ENCODE data around the gene RTN4RL2. TPM values are rescaled to one million over a fixed set of nuclear protein-coding genes. Genes with fewer than 3 reads are reported as not detected.
A peak's percentile ranks its signal among the peaks of the same experiment; 100 is the strongest.

RTN4RL2 gene
- total RNA-seq: 0.09 and 0.11 TPM in 2 replicates
- polyA plus RNA-seq: 0.61 and 1.3 TPM in 2 replicates

DNA sequence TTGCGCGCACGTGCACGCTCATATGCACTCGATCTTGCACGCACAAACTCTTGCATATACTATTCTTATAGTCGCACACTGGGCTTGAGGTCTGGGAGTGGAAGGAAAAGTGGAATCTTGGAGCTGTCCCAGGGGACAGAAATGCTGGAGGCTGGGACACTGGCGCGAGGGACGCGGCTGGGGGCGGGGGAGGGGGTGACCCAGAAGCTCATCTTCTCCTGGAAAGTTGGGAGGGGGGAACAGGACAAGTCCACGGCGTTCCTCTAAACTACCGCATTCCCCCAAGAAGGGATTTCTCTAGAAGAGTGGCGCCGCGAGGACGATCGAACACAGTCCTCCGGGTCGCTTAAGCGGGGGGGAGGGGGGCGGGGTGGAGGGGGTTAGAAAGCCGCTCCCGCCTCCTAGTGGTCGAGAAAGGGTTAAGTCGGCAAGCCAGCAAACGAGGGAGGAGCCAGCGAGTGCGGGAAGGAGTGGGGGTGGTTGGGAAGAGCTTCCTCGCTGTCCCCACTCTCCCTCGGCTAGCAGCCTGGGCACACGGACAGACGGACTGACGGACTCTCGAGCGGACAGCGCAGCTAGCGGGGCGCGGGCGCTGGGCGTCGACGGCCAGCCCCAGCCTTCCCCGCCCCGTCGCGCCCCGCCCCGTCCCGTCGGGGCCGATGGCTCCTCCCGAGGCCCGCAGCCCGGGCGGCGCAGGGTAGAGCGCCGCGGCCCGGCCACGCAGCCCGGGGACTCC lies at the start of gene RTN4RL2:
RTN4RL2 (plus strand) TSS at position 507 of the 736 bp plus-strand sequence. CDS start 338 bp downstream, outside the sequence.
- Histone ChIP-seq H3K27me3 (peaks cover 69% of the 10 kb centered on the region), H3K9me3 (ENCODE audit: low read depth) (no peaks in the 10 kb centered on the region), H3K4me3 (peak within 1 kb of the TSS; percentile 38), H3K27ac (no peak within 1 kb of the TSS), H3K4me1 (ENCODE audit: low read depth) (no peaks in the 10 kb centered on the region), H3K36me3 (no peaks in the 10 kb centered on the region)
- peak; percentile 62 to 67 for DNase-seq (ENCODE audit: low read depth in 1 of 2, low spot score in 1 of 2)
- TF ChIP-seq, protein P1, sequence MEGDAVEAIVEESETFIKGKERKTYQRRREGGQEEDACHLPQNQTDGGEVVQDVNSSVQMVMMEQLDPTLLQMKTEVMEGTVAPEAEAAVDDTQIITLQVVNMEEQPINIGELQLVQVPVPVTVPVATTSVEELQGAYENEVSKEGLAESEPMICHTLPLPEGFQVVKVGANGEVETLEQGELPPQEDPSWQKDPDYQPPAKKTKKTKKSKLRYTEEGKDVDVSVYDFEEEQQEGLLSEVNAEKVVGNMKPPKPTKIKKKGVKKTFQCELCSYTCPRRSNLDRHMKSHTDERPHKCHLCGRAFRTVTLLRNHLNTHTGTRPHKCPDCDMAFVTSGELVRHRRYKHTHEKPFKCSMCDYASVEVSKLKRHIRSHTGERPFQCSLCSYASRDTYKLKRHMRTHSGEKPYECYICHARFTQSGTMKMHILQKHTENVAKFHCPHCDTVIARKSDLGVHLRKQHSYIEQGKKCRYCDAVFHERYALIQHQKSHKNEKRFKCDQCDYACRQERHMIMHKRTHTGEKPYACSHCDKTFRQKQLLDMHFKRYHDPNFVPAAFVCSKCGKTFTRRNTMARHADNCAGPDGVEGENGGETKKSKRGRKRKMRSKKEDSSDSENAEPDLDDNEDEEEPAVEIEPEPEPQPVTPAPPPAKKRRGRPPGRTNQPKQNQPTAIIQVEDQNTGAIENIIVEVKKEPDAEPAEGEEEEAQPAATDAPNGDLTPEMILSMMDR (IDR thresholded peaks at IDR 0.05; ENCODE audit: low read depth, low read length): no peak

DNA sequence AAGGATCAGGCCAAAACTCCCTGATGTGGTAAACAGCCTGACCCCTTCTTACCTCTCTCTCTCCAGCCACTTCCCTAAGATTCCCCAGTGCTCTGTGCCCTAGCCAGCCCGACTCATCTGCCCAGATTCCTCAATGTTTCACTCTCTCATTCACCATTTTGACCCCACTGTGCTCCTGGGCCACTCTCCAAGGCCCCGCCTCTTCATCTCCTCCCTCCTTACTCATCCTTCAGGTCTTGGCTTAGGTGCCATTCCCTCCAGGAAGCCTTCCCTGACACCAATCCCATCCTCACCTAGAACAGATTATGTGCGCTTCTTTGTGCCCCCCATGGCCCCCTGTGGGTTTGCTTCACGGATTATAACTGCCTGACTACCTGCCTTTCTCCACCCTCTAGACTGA lies 46.6 kb upstream of the RTN4RL2 start:
- H3K27ac ChIP-seq: no peak overlapping the region
- no peaks in the 10 kb centered on the region for H3K36me3 ChIP-seq
- DNase-seq (ENCODE audit: low read depth in 1 of 2, low spot score in 1 of 2): no peak
- H3K9me3 ChIP-seq (ENCODE audit: low read depth): no peaks in the 10 kb centered on the region
- TF ChIP-seq, protein P1 (IDR thresholded peaks at IDR 0.05; ENCODE audit: low read depth, low read length): no peak
- H3K4me1 ChIP-seq (ENCODE audit: low read depth): no peaks in the 10 kb centered on the region
- no peaks in the 10 kb centered on the region for H3K27me3 ChIP-seq
- no peak overlapping the region for H3K4me3 ChIP-seq

DNA sequence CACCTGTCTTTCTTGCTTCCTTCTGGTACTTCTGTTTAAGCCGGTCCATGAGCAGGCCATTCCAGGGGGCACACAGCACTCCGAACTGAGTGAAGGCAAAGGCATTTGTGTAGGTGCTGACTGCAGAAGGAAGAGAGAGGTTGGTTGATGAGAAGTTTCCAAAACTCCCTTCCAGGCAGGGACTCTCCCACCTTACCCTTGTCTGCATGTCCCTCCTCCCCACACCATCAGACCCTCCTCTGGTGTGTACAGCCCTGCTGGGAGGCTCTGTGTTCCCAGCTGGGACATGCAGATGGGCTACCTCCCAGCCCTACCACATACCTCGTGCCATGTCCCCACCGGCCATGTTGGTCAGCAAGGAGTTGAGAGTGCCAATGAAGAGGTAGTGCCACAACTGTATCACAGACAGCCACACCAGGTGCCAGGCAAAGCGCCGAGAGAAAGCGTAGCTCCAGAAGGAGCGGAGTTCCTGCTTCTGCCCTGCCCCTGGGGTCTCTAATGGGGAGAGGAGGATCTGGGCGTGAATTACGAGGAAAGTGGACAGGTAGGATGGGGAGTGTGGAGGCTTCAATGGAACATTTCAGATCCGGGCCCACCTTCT lies 45.6 kb upstream of the RTN4RL2 start:
- no peak overlapping the region for H3K27ac ChIP-seq
- no peaks in the 10 kb centered on the region for H3K27me3 ChIP-seq
- no peak for DNase-seq (ENCODE audit: low read depth in 1 of 2, low spot score in 1 of 2)
- H3K4me3 ChIP-seq: no peak overlapping the region
- H3K9me3 ChIP-seq (ENCODE audit: low read depth): no peaks in the 10 kb centered on the region
- no peaks in the 10 kb centered on the region for H3K4me1 ChIP-seq (ENCODE audit: low read depth)
- TF ChIP-seq, protein P1 (IDR thresholded peaks at IDR 0.05; ENCODE audit: low read depth, low read length): no peak
- H3K36me3 ChIP-seq: no peaks in the 10 kb centered on the region

DNA sequence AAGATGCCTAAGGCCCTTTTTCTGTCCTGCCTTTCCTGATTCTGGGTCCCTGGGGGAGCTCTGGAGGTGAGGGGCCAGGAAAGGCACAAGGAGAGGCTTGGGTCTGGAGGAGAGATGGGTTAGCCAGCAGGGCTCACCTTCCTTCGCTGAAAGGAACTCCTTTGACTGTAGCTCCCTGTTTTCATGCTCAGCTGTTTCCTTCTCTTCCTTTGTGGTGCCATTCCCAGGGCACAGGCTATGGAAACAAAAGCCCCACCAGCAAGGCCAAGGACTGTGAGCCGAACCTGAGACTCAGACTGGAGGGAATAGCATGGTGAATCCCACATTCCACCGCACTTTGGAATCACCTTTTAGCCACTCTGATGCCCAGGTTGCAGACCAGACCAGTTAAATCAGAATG lies 43.9 kb upstream of the RTN4RL2 start:
- no peaks in the 10 kb centered on the region for H3K36me3 ChIP-seq

DNA sequence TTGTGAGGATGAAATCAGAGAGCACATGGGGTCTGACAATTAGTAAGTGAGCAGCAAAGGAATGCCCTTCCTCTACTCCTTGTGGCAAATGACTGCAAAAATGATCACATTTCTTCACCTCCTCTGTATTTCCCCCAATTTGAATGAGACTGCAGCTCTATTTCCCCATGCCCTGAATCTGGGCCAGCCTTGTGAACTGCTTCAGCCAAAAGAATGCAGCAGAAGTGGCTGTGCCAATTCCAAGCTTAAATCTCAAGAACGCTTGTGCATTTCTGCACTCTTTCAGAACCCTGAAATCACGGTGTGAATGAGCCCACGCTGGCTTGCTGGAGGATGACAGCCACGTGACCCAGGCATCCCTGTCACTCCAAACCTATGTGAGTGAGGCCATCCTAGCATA lies 43.3 kb upstream of the RTN4RL2 start:
- Histone ChIP-seq H3K27ac (no peak overlapping the region), H3K36me3 (no peaks in the 10 kb centered on the region), H3K4me3 (no peak overlapping the region), H3K27me3 (no peaks in the 10 kb centered on the region), H3K9me3 (ENCODE audit: low read depth) (no peaks in the 10 kb centered on the region), H3K4me1 (ENCODE audit: low read depth) (no peaks in the 10 kb centered on the region)
- DNase-seq (ENCODE audit: low read depth in 1 of 2, low spot score in 1 of 2): peak in 1 of 2 donors; percentile 89
- TF ChIP-seq, protein P1 (IDR thresholded peaks at IDR 0.05; ENCODE audit: low read depth, low read length): no peak

More for the DNA sequence above, 43.9 kb upstream of the RTN4RL2 start:
- no peak for DNase-seq (ENCODE audit: low read depth in 1 of 2, low spot score in 1 of 2)
- Histone ChIP-seq H3K27me3 (no peaks in the 10 kb centered on the region), H3K4me3 (no peak overlapping the region), H3K4me1 (ENCODE audit: low read depth) (no peaks in the 10 kb centered on the region), H3K27ac (no peak overlapping the region), H3K9me3 (ENCODE audit: low read depth) (no peaks in the 10 kb centered on the region)
- TF ChIP-seq, protein P1 (IDR thresholded peaks at IDR 0.05; ENCODE audit: low read depth, low read length): no peak

All from cardiac muscle cell (in vitro differentiated cells and primary cell).